Activated CD4-positive, alpha-beta T cell treated with anti-CD3 and anti-CD28 coated beads for 24 hours (primary cell): Measurements from ENCODE around the gene MARF1.
"Not testable (repeated sequence)": the region's sequence is repeated elsewhere in the genome, so short reads cannot be mapped to it uniquely, and the experiment has no call there.

Source experiments
- DNase-seq, 2 donors: peaks; one replicate each; pipeline ENCODE4 v3.0.0-alpha.2; 2020; ENCODE audit warnings: low read depth in 2 of 2

Gene MARF1

GRCh38 chr16:15621889-15622288 is 21.1 kb downstream of the MARF1 start:
- DNase-seq = no peak

- DNase-seq = no peak
Measured at GRCh38 chr16:15621456-15621855, 21.5 kb downstream of the MARF1 start.

DNA sequence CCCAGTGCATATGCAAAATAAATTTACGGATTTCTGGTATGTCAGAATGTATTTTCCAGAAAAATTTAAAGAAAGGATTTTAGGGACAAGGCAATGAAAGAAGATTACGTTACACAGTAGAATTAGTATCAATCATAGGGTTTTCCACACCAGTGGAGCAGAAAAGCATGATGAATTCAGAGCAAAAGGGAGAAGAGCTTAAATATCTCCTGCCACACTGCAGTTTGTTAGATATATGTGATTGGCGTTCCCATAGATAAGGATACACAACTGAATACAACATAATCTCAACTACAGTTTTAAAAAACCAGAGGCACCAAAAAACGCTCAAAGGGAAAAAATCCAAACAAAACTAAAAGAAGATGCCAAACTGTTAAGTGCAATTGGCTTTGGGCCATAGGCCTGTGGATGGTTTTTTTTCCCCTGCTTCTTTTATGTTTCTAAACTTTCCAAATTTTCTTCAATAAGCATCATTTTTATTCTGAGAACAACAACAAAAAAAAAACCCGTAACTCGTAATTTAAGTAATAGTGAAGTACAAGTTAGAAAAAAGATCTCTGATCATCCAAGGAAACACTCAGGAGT is 22.3 kb downstream of the MARF1 start:
- no peak for DNase-seq

DNA sequence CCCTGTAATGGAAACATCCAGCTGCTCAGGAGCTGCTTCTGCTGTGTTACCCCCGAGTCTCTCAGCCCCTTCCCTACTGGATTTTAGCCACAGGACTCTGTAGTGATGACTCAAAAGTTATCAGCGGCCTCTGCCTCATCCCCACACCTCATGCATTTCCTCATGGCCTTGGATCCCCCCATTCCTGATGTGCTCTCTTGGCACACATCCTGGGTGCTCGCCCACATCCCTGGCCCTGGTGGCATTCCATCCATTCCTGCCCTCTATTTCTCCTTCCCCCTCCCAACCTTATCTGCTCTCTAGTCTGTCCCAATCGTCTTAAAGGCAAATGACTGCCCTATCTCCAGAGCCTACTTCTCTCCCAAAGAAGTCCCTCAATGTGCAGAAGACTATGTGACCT is 24.6 kb downstream of the MARF1 start:
- no peak for DNase-seq

DNA sequence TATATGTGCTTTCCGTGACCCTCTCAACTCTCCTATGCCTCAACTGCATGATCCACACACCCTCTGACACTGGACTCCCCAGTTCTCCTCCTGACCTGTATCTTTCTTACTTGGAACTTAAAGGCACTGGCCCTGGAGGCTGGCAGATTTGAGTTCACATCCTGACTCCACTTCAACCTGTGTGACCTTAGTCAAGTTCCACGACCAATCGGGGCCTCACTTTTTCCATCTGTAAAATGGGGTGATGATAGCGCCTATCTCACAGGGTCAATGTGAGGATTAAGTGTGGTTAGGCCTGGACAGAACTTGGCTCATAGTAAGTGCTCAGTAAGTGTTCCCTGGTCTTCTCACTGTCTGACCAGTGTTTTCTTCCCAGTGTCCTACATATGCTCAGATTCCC is 25.1 kb downstream of the MARF1 start:
- no peak for DNase-seq

DNA sequence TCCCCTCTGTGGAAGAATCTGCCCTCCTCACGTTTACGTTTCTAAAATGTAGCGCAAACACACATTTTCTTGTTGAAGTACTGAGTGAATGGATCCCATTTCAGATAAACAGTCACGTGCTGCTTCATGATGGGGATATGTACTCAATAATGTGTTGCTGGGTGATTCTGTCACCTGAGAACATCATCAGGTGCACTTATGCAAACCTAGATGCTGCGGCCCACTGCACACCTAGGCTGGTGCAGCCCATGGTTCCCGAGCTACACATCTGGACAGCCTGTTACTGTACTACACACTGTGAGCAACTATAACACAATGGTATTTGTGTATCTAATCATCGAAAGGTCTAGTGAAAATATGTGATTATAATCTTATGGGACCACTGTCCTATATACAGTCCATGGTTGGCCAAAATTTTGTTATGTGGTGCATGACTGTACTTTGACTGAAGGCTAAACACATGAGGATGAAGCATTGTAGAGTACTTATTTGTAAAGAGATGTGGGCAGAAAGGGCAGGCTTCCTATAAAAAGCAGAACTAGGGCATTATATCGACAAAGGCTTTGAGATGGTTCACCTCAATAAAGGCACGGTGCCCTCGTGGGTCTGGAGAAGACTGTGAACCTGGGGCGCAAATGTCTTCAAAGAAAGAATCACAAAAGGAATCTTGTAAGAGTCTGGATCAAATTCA is 26.3 kb downstream of the MARF1 start:
- no peak for DNase-seq

GRCh38 chr16:15616012-15616411 is 26.9 kb downstream of the MARF1 start:
- DNase-seq = no peak

GRCh38 chr16:15613676-15614075 is 29.3 kb downstream of the MARF1 start:
- DNase-seq = no peak

DNA sequence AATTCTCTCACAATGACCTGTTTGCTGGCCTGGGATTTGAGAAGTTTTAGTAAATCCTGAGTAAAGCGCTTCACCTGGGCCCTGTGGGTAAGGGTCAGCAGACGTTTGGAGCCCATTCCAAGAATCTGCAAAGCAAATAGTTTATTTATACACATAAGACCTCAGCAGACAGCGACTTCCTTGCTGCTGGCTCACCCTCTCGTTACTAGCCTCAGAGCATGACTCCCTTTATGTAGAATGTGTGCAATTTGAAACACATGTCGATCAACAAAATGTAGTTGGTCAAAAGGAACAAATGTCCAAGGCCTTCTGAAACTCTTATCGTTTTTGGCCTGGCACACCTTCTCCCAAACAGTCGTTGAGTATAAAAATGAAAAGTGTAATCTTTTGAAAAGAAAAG is 31.3 kb downstream of the MARF1 start:
- no peak for DNase-seq

GRCh38 chr16:15610369-15610871 is 32.5 kb downstream of the MARF1 start:
- DNase-seq = no peak

- no peak for DNase-seq
Measured at GRCh38 chr16:15609286-15609649, 33.7 kb downstream of the MARF1 start.

DNA sequence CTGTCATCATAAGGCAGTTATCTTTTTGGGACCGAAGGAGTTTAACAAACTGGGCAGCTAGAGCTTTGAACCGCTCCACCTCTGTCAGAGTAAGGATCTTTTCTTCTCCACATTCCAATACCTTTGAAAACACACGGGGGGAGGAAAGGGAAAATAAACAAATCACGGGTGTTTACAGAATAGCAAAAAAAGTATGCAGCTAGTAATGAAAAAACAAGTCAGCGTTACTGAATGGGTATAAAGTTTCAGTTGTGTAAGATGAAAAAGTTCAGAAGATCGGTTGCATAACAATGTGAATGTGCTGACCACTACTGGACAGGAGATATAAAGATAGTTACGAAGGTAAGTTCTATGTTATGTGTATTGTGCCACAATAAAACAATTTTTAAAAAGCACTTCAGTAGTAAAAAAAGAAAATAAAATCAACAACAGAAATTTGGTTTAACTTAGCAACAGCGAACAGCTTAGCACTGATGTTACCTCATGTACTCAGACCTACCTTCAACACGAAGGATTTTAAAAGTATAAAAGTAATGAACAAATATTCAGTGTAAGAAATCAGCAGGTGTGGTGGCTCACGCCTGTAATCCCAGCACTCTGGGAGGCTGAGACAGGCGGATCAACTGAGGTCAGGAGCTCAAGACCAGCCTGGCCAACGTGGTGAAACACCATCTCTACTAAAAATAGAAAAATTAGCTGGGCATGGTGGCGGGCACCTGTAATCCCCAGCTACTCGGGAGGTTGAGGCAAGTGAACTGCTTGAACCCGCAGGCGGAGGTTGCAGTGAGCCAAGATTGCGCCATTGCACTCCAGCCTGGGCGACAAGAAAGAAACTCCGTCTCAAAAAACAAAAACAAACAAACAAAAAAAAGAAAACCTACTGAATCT is 34.3 kb downstream of the MARF1 start:
- no peak for DNase-seq

GRCh38 chr16:15607700-15608396 is 35.1 kb downstream of the MARF1 start:
- no peak for DNase-seq

DNA sequence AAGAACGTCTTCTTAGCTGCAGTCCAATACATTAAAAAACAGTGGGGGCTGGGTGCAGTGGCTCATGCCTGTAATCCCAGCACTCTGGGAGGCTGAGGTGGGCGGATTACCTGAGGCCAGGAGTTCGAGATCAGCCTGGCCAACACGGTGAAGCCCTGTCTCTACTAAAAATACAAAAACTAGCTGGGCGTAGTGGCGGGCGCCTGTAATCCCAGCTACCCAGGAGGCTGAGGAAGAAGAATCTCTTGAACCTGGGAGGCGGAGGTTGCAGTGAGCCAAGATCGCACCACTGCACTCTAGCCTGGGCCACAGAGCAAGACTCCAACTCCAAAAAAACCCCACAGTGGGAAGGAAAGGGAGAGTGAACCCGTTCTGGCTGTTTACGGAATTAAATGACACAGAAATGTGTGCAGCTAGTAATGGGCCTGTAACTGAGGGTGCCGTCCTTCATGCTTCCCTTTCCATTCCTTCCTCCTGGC is 35.7 kb downstream of the MARF1 start:
- not testable (repeated sequence) for DNase-seq

GRCh38 chr16:15606518-15607220 is 36.3 kb downstream of the MARF1 start:
- no peak for DNase-seq

GRCh38 chr16:15605839-15606517 is 37.0 kb downstream of the MARF1 start:
- no peak for DNase-seq

- DNase-seq = no peak
Measured at GRCh38 chr16:15604460-15605440, 38.2 kb downstream of the MARF1 start.

GRCh38 chr16:15602285-15603044 is 40.5 kb downstream of the MARF1 start:
- DNase-seq = no peak
